ENCODE data around the gene PURA.

PURA gene

DNA sequence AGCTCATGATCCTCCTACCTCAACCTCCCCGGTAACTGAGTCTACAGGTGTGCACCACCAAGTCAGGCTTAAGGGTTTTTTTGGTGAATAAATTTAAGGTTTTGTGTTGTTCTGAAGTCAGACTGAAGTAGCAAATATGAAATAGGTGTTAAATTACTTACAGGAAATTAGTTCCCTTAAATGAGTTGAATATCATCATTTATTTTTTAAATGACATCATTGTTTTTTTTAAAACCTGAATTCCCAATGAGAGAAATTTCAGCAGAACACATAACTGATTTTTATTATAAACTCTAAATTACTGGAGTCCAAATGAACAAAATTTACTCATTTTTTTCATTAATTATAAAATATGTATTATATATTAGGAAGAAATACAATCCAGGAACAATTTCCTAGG, 37.8 kb upstream of the PURA start:
- H3K36me3 ChIP-seq (ENCODE audit: control insufficient read depth in 1 of 2, insufficient read depth in 2 of 2, low read length in 2 of 2): no peaks in the 10 kb centered on the region
- no peak overlapping the region for H3K4ac ChIP-seq (ENCODE audit: low read depth, low read length)
- no peak overlapping the region for H3K18ac ChIP-seq (ENCODE audit: low read length)
- no peaks in the 10 kb centered on the region for H3K79me1 ChIP-seq (ENCODE audit: low read length)
- H3K27ac ChIP-seq (ENCODE audit: low read depth, low read length): no peak overlapping the region
- H2AK5ac ChIP-seq (ENCODE audit: low read length): no peak overlapping the region
- H2BK120ac ChIP-seq (ENCODE audit: insufficient read depth, low read length, poor library complexity): no peak overlapping the region
- H3K4me2 ChIP-seq (ENCODE audit: low read length): no peak overlapping the region
- H3K23ac ChIP-seq (ENCODE audit: low read length): no peak overlapping the region
- H2BK5ac ChIP-seq (ENCODE audit: low read depth, low read length, poor library complexity): no peak overlapping the region
- H3K79me2 ChIP-seq (ENCODE audit: control insufficient read depth, insufficient read depth, low read length, poor library complexity): no peaks in the 10 kb centered on the region
- WGBS (ENCODE audit: extremely low coverage, insufficient coverage, insufficient read length): no CpG with 5 or more reads among the region's 1 CpG
- H4K12ac ChIP-seq (ENCODE audit: low read depth, low read length): no peak overlapping the region
- H2BK12ac ChIP-seq (ENCODE audit: low read length): no peak overlapping the region
- no peaks in the 10 kb centered on the region for H3K9me3 ChIP-seq (ENCODE audit: insufficient read depth, low read depth, low read length)
- DNase-seq: no peak
- no peak overlapping the region for H2AFZ ChIP-seq (ENCODE audit: insufficient read depth, low read length, poor library complexity)
- no peak overlapping the region for H3K4me3 ChIP-seq (ENCODE audit: low read depth, low read length)
- no peak overlapping the region for H4K91ac ChIP-seq (ENCODE audit: low read depth, low read length)
- no peaks in the 10 kb centered on the region for H3K4me1 ChIP-seq (ENCODE audit: control insufficient read depth in 1 of 2, insufficient read depth in 2 of 2, low read length in 2 of 2)
- H3K9ac ChIP-seq (ENCODE audit: low read length): no peak overlapping the region
- no peak overlapping the region for H4K8ac ChIP-seq (ENCODE audit: low read depth, low read length)
- no peaks in the 10 kb centered on the region for H3K27me3 ChIP-seq (ENCODE audit: insufficient read depth, low read length)
- no peak overlapping the region for H3K14ac ChIP-seq (ENCODE audit: low read length)

DNA sequence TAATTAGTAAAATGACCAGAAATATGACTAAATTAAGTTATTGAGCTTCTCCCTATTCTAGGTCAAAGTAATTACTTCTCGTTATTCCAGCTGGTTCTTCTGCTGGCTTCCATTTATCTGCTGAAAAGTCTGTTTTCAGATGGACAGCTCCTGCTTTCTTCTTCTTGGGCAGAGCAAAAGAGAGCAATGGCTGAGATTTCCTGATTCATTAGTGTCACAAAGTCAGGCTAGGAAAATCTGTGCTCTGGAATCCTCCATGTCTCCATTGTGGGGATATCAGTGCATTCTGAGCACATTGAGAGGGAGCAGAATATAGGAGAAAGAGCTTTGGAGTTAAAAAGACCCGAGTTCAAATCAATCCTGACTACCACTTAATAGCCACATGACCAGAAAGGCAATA, 37.1 kb upstream of the PURA start:
- H4K91ac ChIP-seq (ENCODE audit: low read depth, low read length): no peak overlapping the region
- H2AK5ac ChIP-seq (ENCODE audit: low read length): no peak overlapping the region
- H3K14ac ChIP-seq (ENCODE audit: low read length): no peak overlapping the region
- no peak overlapping the region for H2BK120ac ChIP-seq (ENCODE audit: insufficient read depth, low read length, poor library complexity)
- no peak overlapping the region for H2BK5ac ChIP-seq (ENCODE audit: low read depth, low read length, poor library complexity)
- no peak for DNase-seq
- H2BK12ac ChIP-seq (ENCODE audit: low read length): no peak overlapping the region
- no peaks in the 10 kb centered on the region for H3K79me1 ChIP-seq (ENCODE audit: low read length)
- no peaks in the 10 kb centered on the region for H3K36me3 ChIP-seq (ENCODE audit: control insufficient read depth in 1 of 2, insufficient read depth in 2 of 2, low read length in 2 of 2)
- H3K27ac ChIP-seq (ENCODE audit: low read depth, low read length): no peak overlapping the region
- no peak overlapping the region for H3K18ac ChIP-seq (ENCODE audit: low read length)
- H3K79me2 ChIP-seq (ENCODE audit: control insufficient read depth, insufficient read depth, low read length, poor library complexity): no peaks in the 10 kb centered on the region
- no peak overlapping the region for H3K9ac ChIP-seq (ENCODE audit: low read length)
- WGBS (ENCODE audit: extremely low coverage, insufficient coverage, insufficient read length): no CpG with 5 or more reads among the region's 2 CpGs
- H3K23ac ChIP-seq (ENCODE audit: low read length): no peak overlapping the region
- H3K4me1 ChIP-seq (ENCODE audit: control insufficient read depth in 1 of 2, insufficient read depth in 2 of 2, low read length in 2 of 2): no peaks in the 10 kb centered on the region
- H3K4me2 ChIP-seq (ENCODE audit: low read length): no peak overlapping the region
- H3K27me3 ChIP-seq (ENCODE audit: insufficient read depth, low read length): no peaks in the 10 kb centered on the region
- no peak overlapping the region for H3K4ac ChIP-seq (ENCODE audit: low read depth, low read length)
- H2AFZ ChIP-seq (ENCODE audit: insufficient read depth, low read length, poor library complexity): no peak overlapping the region
- H3K4me3 ChIP-seq (ENCODE audit: low read depth, low read length): no peak overlapping the region
- H4K8ac ChIP-seq (ENCODE audit: low read depth, low read length): no peak overlapping the region
- no peak overlapping the region for H4K12ac ChIP-seq (ENCODE audit: low read depth, low read length)
- no peaks in the 10 kb centered on the region for H3K9me3 ChIP-seq (ENCODE audit: insufficient read depth, low read depth, low read length)

DNA sequence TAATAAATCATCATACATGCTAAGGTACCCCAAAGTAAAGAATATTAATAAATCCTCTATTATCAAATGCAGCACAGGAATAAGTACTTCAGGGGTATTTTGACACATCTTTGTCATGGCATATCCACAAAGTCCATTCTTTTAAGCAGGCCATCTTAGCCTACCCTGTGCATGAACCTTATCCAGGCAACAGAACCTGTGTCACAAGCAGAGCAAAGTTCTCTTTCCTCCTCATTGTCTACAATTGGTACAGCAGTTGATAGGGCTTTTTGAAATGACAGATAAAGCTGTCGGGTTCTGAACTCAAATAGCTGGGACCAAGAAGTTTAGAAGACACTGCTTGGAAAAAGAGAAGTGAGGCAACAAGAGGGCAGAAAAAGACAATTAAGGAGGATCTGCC, 30.8 kb upstream of the PURA start:
- no CpG with 5 or more reads among the region's 1 CpG for WGBS (ENCODE audit: extremely low coverage, insufficient coverage, insufficient read length)
- Histone ChIP-seq H3K4me3 (ENCODE audit: low read depth, low read length) (no peak overlapping the region), H2AFZ (ENCODE audit: insufficient read depth, low read length, poor library complexity) (no peak overlapping the region), H3K4me1 (ENCODE audit: control insufficient read depth in 1 of 2, insufficient read depth in 2 of 2, low read length in 2 of 2) (no peaks in the 10 kb centered on the region), H2BK5ac (ENCODE audit: low read depth, low read length, poor library complexity) (no peak overlapping the region), H3K9me3 (ENCODE audit: insufficient read depth, low read depth, low read length) (no peaks in the 10 kb centered on the region), H3K23ac (ENCODE audit: low read length) (no peak overlapping the region), H2BK12ac (ENCODE audit: low read length) (no peak overlapping the region), H4K8ac (ENCODE audit: low read depth, low read length) (no peak overlapping the region), H3K9ac (ENCODE audit: low read length) (no peak overlapping the region), H3K4me2 (ENCODE audit: low read length) (no peak overlapping the region), H2AK5ac (ENCODE audit: low read length) (no peak overlapping the region), H3K36me3 (ENCODE audit: control insufficient read depth in 1 of 2, insufficient read depth in 2 of 2, low read length in 2 of 2) (no peaks in the 10 kb centered on the region), H4K91ac (ENCODE audit: low read depth, low read length) (no peak overlapping the region), H3K27me3 (ENCODE audit: insufficient read depth, low read length) (no peaks in the 10 kb centered on the region), H3K79me1 (ENCODE audit: low read length) (no peaks in the 10 kb centered on the region), H2BK120ac (ENCODE audit: insufficient read depth, low read length, poor library complexity) (no peak overlapping the region), H3K14ac (ENCODE audit: low read length) (no peak overlapping the region), H3K18ac (ENCODE audit: low read length) (no peak overlapping the region), H4K12ac (ENCODE audit: low read depth, low read length) (no peak overlapping the region), H3K4ac (ENCODE audit: low read depth, low read length) (no peak overlapping the region), H3K27ac (ENCODE audit: low read depth, low read length) (no peak overlapping the region), H3K79me2 (ENCODE audit: control insufficient read depth, insufficient read depth, low read length, poor library complexity) (no peaks in the 10 kb centered on the region)
- no peak for DNase-seq

DNA sequence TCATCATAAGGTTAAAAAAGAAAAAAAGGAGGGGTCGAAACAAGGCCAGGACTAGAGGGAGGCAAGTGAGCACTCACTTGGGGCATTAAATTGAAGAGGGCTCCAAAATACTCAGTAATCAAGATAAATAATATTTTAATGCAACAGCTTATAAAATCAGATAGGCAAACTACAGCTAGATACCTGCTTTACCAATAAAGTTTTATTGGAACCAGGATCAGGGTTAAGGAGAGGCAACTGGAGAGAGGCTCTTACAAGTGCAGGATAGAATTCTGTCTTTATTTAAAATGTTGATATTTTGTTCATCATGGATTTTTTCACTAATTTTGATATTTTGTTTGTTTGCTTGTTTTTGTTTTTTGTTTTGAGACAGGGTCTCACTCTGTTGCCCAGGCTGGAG, 30.3 kb upstream of the PURA start:
- no peak overlapping the region for H3K9ac ChIP-seq (ENCODE audit: low read length)

More for the DNA sequence above, 30.3 kb upstream of the PURA start:
- Histone ChIP-seq H4K91ac (ENCODE audit: low read depth, low read length) (no peak overlapping the region), H4K12ac (ENCODE audit: low read depth, low read length) (no peak overlapping the region), H3K79me1 (ENCODE audit: low read length) (no peaks in the 10 kb centered on the region), H3K27me3 (ENCODE audit: insufficient read depth, low read length) (no peaks in the 10 kb centered on the region), H4K8ac (ENCODE audit: low read depth, low read length) (no peak overlapping the region), H3K79me2 (ENCODE audit: control insufficient read depth, insufficient read depth, low read length, poor library complexity) (no peaks in the 10 kb centered on the region), H2AK5ac (ENCODE audit: low read length) (no peak overlapping the region), H3K36me3 (ENCODE audit: control insufficient read depth in 1 of 2, insufficient read depth in 2 of 2, low read length in 2 of 2) (no peaks in the 10 kb centered on the region), H3K4me2 (ENCODE audit: low read length) (no peak overlapping the region), H2AFZ (ENCODE audit: insufficient read depth, low read length, poor library complexity) (no peak overlapping the region), H3K14ac (ENCODE audit: low read length) (no peak overlapping the region), H3K4me3 (ENCODE audit: low read depth, low read length) (no peak overlapping the region), H3K4ac (ENCODE audit: low read depth, low read length) (no peak overlapping the region), H2BK5ac (ENCODE audit: low read depth, low read length, poor library complexity) (no peak overlapping the region), H3K18ac (ENCODE audit: low read length) (no peak overlapping the region), H3K23ac (ENCODE audit: low read length) (no peak overlapping the region), H2BK120ac (ENCODE audit: insufficient read depth, low read length, poor library complexity) (no peak overlapping the region), H3K4me1 (ENCODE audit: control insufficient read depth in 1 of 2, insufficient read depth in 2 of 2, low read length in 2 of 2) (no peaks in the 10 kb centered on the region), H2BK12ac (ENCODE audit: low read length) (no peak overlapping the region), H3K9me3 (ENCODE audit: insufficient read depth, low read depth, low read length) (no peaks in the 10 kb centered on the region), H3K27ac (ENCODE audit: low read depth, low read length) (no peak overlapping the region)
- WGBS (ENCODE audit: extremely low coverage, insufficient coverage, insufficient read length): no CpG with 5 or more reads among the region's 1 CpG
- DNase-seq: no peak
